ENCODE results near the gene SMAD3.

SMAD3 gene

DNA sequence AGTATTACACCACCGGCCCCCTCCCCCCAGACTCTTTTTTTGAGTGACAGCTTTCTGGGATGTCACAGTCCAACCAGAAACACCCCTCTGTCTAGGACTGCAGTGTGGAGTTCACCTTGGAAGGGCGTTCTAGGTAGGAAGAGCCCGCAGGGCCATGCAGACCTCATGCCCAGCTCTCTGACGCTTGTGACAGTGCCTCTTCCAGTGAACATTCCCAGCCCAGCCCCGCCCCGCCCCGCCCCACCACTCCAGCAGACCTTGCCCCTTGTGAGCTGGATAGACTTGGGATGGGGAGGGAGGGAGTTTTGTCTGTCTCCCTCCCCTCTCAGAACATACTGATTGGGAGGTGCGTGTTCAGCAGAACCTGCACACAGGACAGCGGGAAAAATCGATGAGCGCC is 125.4 kb downstream of the SMAD3 start:
- in situ Hi-C loops (cut with HindIII; ENCODE audit: low sequenced_read_pairs) = no loop called here

GRCh38 chr15:67192185-67192820 is 126.9 kb downstream of the SMAD3 start:
- in situ Hi-C loops (cut with HindIII; ENCODE audit: low sequenced_read_pairs) = no loop called here

DNA sequence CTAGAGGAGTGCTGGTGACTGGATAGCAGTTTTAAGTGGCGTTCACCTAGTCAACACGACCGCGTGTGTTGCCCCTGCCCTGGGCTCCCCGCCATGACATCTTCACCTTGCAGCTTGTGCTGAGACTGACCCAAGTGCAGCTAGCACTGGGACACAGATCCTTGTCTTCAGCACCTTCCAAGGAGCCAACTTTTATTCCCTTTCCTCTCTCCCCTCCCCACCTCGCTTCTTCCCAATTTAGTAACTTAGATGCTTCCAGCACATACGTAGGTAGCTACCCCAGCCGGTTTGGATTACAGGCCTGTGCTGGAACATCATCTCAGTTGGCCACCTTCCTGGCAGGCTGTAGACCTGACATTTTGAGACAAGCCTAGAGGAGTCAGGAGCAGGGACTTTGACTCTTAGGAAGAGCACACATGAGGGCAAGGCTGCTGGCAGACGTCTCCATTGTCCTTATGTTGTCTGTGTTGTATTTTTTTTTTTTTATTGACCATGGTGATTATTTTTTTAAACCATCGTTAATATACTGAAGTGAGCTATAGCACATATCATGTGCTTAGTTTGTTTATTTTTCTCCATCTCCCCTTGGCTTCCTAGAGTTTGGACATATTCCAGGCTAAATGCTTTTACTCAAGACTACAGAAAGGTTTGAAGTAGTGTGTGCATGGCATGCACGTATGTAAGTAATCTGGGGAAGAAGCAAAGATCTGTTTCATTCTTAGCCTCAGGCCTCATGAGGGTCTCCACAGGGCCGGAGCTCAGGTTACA is 128.0 kb downstream of the SMAD3 start:
- in situ Hi-C loops (cut with HindIII; ENCODE audit: low sequenced_read_pairs) = no loop called here

GRCh38 chr15:67194171-67195114 is 129.0 kb downstream of the SMAD3 start:
- in situ Hi-C loops (cut with HindIII; ENCODE audit: low sequenced_read_pairs) = no loop called here

- in situ Hi-C loops (cut with HindIII; ENCODE audit: low sequenced_read_pairs) = no loop called here
Observed at GRCh38 chr15:67195305-67195704, 129.9 kb downstream of the SMAD3 start.

GRCh38 chr15:67196222-67196621 is 130.8 kb downstream of the SMAD3 start:
- in situ Hi-C loops (cut with HindIII; ENCODE audit: low sequenced_read_pairs) = no loop called here

DNA sequence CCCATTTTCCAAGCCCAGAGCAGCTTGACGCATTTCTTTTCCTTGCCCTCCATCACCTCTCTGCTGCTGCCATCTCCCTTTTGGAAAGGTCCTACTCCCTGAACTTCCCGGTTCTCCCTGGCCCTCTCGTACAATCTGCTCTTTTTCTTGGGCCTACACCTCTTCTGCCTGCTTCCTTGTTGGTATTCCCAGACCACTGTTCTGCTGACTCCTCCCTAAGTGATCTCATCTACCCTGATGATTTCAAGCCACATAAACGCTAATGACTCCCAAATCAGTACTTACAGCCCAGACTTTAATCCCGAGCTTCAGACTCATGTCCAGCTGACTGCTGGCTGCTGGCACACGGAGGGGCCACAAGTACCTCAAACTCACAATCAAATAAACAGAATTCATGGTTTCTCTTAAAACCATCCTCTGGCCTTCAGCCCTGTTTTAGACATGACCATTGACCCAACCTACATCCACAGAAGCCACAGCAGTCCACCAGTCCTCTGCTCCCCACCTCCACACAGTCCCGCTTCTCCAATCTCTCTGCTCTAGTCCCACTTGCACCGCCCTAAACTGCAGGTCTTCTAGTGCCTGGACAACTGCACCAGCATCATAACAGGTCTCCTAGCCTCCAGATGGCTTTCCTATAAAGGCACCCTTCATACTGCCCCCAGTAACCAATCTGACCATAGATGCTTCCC is 131.4 kb downstream of the SMAD3 start:
- in situ Hi-C loops (cut with HindIII; ENCODE audit: low sequenced_read_pairs) = no loop called here

- in situ Hi-C loops (cut with HindIII; ENCODE audit: low sequenced_read_pairs) = no loop called here
Observed at GRCh38 chr15:67197364-67197695, 131.9 kb downstream of the SMAD3 start.

GRCh38 chr15:67198157-67198754 is 132.9 kb downstream of the SMAD3 start:
- in situ Hi-C loops (cut with HindIII; ENCODE audit: low sequenced_read_pairs) = no loop called here

- in situ Hi-C loops (cut with HindIII; ENCODE audit: low sequenced_read_pairs) = no loop called here
Observed at GRCh38 chr15:67199391-67199790, 134.0 kb downstream of the SMAD3 start.

DNA sequence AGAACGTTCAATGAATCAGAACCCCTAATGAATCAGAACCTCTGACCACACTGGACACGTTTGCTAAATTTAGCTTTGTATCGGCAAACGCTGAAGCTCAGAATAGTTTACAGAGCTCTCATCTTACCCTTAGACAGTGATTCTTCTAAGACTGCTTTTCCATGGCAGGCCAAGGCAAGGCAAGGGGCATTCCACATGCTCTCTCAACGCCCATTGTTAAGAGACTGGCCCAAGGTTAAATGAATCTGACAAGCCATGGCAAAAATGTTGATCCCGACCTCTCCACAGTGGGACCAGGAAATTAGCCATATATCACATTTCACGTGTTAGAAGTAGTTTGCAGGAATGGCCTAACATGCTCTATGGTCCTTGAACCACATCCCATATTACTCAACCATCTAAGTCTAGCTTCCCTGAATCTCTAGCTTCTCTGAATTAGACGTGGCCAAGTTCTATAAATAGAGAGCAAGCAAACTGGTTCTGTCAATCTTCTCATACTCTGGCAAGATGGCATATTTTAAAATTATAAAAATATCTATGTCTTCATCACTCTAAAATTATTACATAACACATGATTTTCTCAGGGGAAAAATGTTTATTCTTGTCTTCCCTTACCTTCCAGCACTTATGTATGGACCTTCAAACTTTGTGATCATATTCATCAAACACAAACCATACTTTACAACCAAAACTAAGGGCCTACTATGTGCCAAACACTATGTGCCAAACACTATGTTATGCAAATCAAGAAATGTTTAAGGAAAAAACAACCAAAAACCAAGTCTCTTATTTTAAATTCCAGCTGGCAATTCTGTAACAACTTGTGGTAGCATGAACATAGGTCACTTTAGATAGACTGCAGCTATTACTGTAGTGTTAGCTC is 134.7 kb downstream of the SMAD3 start:
- in situ Hi-C loops (cut with HindIII; ENCODE audit: low sequenced_read_pairs) = no loop called here

- in situ Hi-C loops (cut with HindIII; ENCODE audit: low sequenced_read_pairs) = no loop called here
Observed at GRCh38 chr15:67201136-67201535, 135.7 kb downstream of the SMAD3 start.

DNA sequence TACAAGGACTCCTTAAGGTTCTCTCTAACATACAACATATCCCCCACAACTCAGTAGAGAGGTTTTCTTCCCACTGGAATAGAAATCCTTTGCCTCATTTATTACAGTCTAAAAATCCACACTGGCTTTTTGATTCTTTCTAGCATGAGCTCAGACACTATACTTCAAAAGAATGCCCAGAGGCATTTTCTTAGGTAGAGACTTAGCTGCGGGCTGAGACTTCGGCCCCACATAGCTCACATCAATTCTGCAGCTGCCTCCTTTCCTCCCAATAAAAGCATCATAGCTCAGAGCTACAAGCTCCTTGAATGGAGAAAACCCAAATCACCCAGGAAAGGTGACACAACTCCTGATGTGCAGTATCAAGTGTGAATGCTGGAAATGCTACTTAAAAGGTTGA is 136.7 kb downstream of the SMAD3 start:
- in situ Hi-C loops (cut with HindIII; ENCODE audit: low sequenced_read_pairs) = no loop called here

GRCh38 chr15:67202991-67203390 is 137.6 kb downstream of the SMAD3 start:
- in situ Hi-C loops (cut with HindIII; ENCODE audit: low sequenced_read_pairs) = no loop called here

DNA sequence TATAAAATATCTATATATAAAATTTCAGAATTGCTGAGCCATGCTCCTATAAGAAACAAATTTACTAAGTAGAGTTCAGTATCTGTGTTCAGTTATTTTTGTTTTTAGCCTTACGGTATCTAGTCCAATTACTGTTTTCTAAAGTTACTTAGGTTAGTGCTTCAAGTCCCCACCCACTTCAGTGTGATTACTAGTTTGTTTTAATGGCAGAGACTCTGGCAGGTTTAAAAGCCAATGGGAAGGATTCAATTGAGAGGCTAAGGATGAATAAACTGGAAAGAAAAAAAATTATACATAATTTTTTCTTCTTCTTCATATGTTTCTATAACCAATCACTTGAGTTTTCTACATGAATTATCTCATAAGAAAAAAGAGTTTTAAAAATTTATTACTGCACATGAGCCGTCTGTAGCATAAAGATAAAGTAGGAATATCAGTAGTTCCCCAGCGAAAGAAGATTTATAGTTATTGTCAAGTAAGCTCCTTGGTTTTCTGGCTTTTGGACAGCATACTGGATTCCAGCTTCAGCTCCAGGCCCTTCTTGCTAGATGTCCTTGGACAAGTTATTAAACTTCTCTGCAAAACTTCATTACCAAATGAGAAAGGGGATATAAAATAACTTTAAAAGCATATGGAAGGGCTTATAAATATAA is 142.3 kb downstream of the SMAD3 start:
- in situ Hi-C loops (cut with HindIII; ENCODE audit: low sequenced_read_pairs) = no loop called here

DNA sequence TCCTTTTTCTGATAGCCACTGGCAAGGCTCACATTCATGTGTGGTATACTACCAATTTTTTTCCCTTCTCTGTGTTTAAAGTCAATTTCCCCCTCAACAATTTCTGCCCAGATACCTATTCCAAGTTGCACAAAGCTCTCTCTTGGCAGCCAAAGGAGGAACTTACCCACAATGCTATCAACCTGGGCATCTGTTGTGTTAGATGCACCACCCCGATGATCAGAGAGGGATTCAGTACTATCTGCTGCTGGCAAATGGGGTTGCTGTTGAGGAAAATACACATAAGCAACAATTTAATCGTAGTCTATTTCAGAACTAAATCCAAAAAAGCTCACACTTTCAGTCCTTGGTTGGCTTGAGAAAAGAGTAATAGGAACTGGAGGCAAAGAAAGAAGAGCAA is 143.0 kb downstream of the SMAD3 start:
- in situ Hi-C loops (cut with HindIII; ENCODE audit: low sequenced_read_pairs) = no loop called here

- in situ Hi-C loops (cut with HindIII; ENCODE audit: low sequenced_read_pairs) = no loop called here
Observed at GRCh38 chr15:67210555-67211168, 145.3 kb downstream of the SMAD3 start.

- in situ Hi-C loops (cut with HindIII; ENCODE audit: low sequenced_read_pairs) = no loop called here
Observed at GRCh38 chr15:67212684-67213367, 147.4 kb downstream of the SMAD3 start.
